Upper lobe of left lung (tissue), 6 donors: ENCODE data around the gene UBL7. TPM values are rescaled to one million over a fixed set of nuclear protein-coding genes. Genes with fewer than 3 reads are reported as not detected.

Experiments
- ATAC-seq, 2 donors: fragments of 200-7000 bp; cut with Tn5 transposase; one replicate each; pipeline ENCODE4 v1.9.1; 2022; ENCODE audit warnings: mild to moderate bottlenecking in 2 of 2, moderate library complexity in 2 of 2; ENCODE audit not compliant: low FRiP score in 2 of 2
- DNase-seq, 2 donors: peaks; one replicate each; pipeline ENCODE4 v3.0.0-alpha.2; 2019 to 2020
- H3K27ac ChIP-seq, 4 donors: fragments of 200-600 bp; sonication (generic); one replicate each; pipeline ENCODE4 v1.5.1; 2016 to 2019
- H3K27me3 ChIP-seq, 4 donors: fragments of 200-600 bp; sonication (generic); one replicate each; pipeline ENCODE4 v1.5.1; 2017 to 2019
- H3K36me3 ChIP-seq, 4 donors: fragments of 200-600 bp; sonication (generic); one replicate each; pipeline ENCODE4 v1.5.1; 2016 to 2019
- H3K4me1 ChIP-seq, 4 donors: fragments of 200-600 bp; sonication (generic); one replicate each; pipeline ENCODE4 v1.5.1; 2018 to 2019
- H3K4me3 ChIP-seq, 4 donors: fragments of 200-600 bp; sonication (generic); one replicate each; pipeline ENCODE4 v1.5.1; 2017 to 2019; ENCODE audit warnings: mild to moderate bottlenecking in 2 of 4, moderate library complexity in 1 of 4
- H3K9me3 ChIP-seq, 4 donors: fragments of 200-600 bp; sonication (generic); one replicate each; pipeline ENCODE4 v1.5.1; 2018 to 2019
- CTCF ChIP-seq, 6 experiments: fragments of 450-650 bp in 4 of 6; fragments of 200-600 bp in 2 of 6; sonication (generic) in 2 of 6; IDR thresholded peaks; one replicate each; pipeline ENCODE4 v1.5.1; 2016 to 2019; ENCODE audit warnings: antibody characterized with exemption in 6 of 6
- EP300 ChIP-seq, 4 donors: sonication (generic); formaldehyde crosslinking; IDR thresholded peaks; one replicate each; pipeline ENCODE4 v1.5.1; 2017; ENCODE audit warnings: antibody characterized with exemption in 4 of 4, control low read depth in 2 of 4
- POLR2A ChIP-seq, 4 donors: fragments of 450-650 bp; IDR thresholded peaks; one replicate each; pipeline ENCODE4 v1.5.1; 2016 to 2017; ENCODE audit warnings: antibody characterized with exemption in 4 of 4, mild to moderate bottlenecking in 2 of 4
- POLR2AphosphoS5 ChIP-seq, 2 donors: sonication (generic); formaldehyde crosslinking; IDR thresholded peaks; one replicate each; pipeline ENCODE4 v1.5.1; 2017; ENCODE audit warnings: antibody characterized with exemption in 2 of 2
- WGBS, 2 donors: methylation state at CpG; one replicate each; pipeline ENCODE4 v1.1.5; 2017 to 2018; 5-methylcytosine and 5-hydroxymethylcytosine counted together
- total RNA-seq, 6 donors: library from RNA; depleted of rRNA in 4 of 6; stranded (reverse); fragments of >200 nt in 4 of 6; gene quantifications; one replicate each; pipeline versions ENCODE4 v1.1.0 to v1.2.1, GENCODE V29; 2016 to 2021
- donor health status: DM: no; HTN: no; CAD: no; lungs with moderate emphysema.
- donor health status: DM: no; HTN: yes; CAD: no; lungs with severe emphysema.

UBL7 gene
- total RNA-seq, 6 donors from 2014 or later: 22.0 to 53.1 (median 48.6) TPM

DNA sequence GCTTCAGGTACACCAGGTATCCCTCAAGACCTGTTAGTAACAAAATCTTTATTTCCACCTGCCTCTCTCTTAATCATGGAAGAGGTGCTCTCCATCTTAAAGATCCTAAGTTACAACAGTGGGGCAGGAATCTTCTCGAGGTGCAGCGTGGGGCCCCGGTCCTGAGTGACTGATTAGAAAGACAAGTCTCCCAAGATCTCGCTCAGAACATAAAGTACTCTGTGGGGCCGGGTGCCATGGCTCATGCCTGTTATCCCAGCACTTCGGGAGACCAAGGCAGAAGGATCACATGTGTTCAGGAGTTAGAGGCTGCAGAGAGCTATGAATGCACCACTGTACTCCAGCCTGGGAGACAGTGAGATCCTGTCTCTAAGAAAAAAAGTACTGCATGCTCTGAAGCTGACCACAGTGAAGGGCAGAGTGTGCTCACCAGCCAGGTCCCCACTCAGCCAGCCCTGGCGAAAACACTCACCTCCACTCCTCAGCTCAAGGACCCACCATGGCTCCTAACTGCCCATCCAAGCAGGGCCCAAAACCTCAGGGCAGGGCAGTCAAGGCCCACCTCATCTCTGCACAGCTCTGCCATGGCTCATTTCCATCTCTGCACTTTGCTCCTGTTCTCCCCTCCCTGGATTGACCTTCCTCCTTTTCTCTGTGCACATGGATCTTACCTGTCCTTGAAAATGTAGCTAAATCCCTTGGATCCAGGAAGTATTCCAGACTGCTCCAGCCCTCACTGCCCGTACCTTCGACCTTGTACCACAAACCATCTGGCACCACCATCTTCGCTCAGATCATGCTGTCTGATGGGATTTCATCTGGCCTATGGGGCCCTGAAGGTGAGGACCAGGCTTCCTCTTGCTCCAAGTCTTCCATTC, 34.3 kb downstream of the UBL7 start:
- DNase-seq: no peak

DNA sequence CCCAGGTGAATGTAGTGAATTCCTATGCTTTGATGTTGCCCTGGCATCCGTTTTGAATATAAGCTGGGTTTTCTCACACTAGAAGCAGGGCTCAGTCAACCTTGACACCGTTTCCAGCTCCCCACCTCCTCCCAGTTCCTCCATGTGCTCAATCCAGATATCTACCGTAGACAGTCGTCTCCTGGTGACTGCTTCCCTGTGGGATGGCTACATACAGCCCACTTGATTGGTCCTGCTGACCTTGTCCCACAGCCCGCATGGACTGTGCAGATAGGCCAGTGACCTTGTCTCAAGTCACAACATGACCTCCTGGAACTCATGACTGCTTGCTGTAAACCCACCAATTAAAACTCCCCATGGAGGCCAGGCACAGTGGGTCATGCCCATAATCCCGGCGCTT, 35.3 kb downstream of the UBL7 start:
- H3K27ac ChIP-seq: no peak overlapping the region
- no peaks in the 10 kb centered on the region for H3K9me3 ChIP-seq
- H3K27me3 ChIP-seq: no peaks in the 10 kb centered on the region
- TF ChIP-seq POLR2AphosphoS5 (IDR thresholded peaks at IDR 0.05) (no peak), EP300 (IDR thresholded peaks at IDR 0.05) (no peak), CTCF (IDR thresholded peaks at IDR 0.05) (no peak), POLR2A (IDR thresholded peaks at IDR 0.05) (no peak)
- peaks cover 2 to 9% (median 5%) of the 10 kb centered on the region in 4 donors for H3K4me1 ChIP-seq
- no peak overlapping the region for H3K4me3 ChIP-seq
- no peak for ATAC-seq
- DNase-seq: no peak
- H3K36me3 ChIP-seq: no peaks in the 10 kb centered on the region
- 91% methylated on average over 6 to 7 of the region's 7 CpGs for WGBS, 2 donors

More for the DNA sequence above, 34.3 kb downstream of the UBL7 start:
- WGBS, 2 donors: 90 to 96% methylated on average over 9 to 10 of the region's 10 CpGs
- ATAC-seq: no peak
- Histone ChIP-seq H3K9me3 (no peaks in the 10 kb centered on the region), H3K27me3 (peaks cover 0 to 3% (median 0%) of the 10 kb centered on the region in 4 donors), H3K4me3 (no peak overlapping the region), H3K27ac (no peak overlapping the region), H3K36me3 (no peaks in the 10 kb centered on the region), H3K4me1 (peaks cover 0 to 9% (median 5%) of the 10 kb centered on the region in 4 donors)
- TF ChIP-seq POLR2A (IDR thresholded peaks at IDR 0.05) (no peak), POLR2AphosphoS5 (IDR thresholded peaks at IDR 0.05) (no peak), EP300 (IDR thresholded peaks at IDR 0.05) (no peak), CTCF (IDR thresholded peaks at IDR 0.05) (no peak)

- 90 to 96% methylated on average over 7 to 8 of the region's 8 CpGs for WGBS, 2 donors
- no peak for ATAC-seq
Measured at GRCh38 chr15:74424901-74425528, 35.9 kb downstream of the UBL7 start.

GRCh38 chr15:74423431-74424257, 37.3 kb downstream of the UBL7 start:
- H3K4me3 ChIP-seq: no peak overlapping the region
- ATAC-seq: no peak
- peaks cover 3 to 9% (median 7%) of the 10 kb centered on the region in 4 donors for H3K4me1 ChIP-seq
- TF ChIP-seq POLR2AphosphoS5 (IDR thresholded peaks at IDR 0.05): no peak
- no peak for TF ChIP-seq CTCF (IDR thresholded peaks at IDR 0.05)
- TF ChIP-seq POLR2A (IDR thresholded peaks at IDR 0.05): no peak
- no peak for TF ChIP-seq EP300 (IDR thresholded peaks at IDR 0.05)
- H3K9me3 ChIP-seq: no peaks in the 10 kb centered on the region
- 83% methylated on average over 9 to 10 of the region's 10 CpGs for WGBS, 2 donors
- H3K36me3 ChIP-seq: no peaks in the 10 kb centered on the region
- no peak for DNase-seq
- H3K27ac ChIP-seq: no peak overlapping the region
- no peaks in the 10 kb centered on the region for H3K27me3 ChIP-seq

More at GRCh38 chr15:74424901-74425528, 35.9 kb downstream of the UBL7 start:
- no peak overlapping the region for H3K27ac ChIP-seq
- no peak overlapping the region for H3K4me3 ChIP-seq
- no peaks in the 10 kb centered on the region for H3K9me3 ChIP-seq
- no peaks in the 10 kb centered on the region for H3K27me3 ChIP-seq
- no peaks in the 10 kb centered on the region for H3K36me3 ChIP-seq
- TF ChIP-seq CTCF (IDR thresholded peaks at IDR 0.05): no peak
- no peak for TF ChIP-seq POLR2A (IDR thresholded peaks at IDR 0.05)
- peaks cover 4 to 9% (median 7%) of the 10 kb centered on the region in 4 donors for H3K4me1 ChIP-seq
- no peak for DNase-seq
